ENCODE results near the gene C3.

DNA sequence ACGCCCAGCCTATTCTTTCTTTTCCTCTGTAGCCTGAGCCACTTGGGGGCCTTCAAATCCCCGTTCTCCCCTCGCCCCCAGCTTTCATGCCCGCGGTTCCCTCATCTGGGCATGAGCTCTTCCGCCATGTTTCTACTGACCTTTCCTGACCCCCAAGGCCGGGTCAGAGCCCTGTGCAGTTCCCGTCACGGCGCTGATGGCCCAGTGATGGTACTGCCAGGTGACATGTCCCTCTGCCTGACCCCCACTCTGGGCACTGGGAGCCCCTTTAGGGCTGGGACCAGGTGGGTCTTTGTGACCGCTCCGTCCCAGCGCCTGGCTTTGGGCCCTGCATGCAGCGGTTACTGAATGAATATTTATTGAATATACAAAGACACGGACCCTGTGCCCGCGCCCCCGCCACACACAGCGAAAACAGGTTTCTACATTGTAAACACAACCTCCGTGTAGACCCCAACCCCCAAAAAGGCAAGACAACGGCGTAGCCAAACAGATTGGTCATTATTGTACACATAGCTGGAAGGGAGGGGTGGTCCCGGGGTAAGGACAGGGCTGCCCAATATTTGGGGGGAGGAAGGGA is 9.2 kb upstream of the C3 start:
- TF ChIP-seq CTCF (IDR thresholded peaks at IDR 0.05; ENCODE audit: borderline replicate concordance, extremely low read depth, low read length, poor library complexity, severe bottlenecking): no peak
- TF ChIP-seq EZH2 (IDR thresholded peaks at IDR 0.05; ENCODE audit: borderline replicate concordance, low read depth, low read length, severe bottlenecking): no peak

Data from DND-41 (cell line).